Activated effector memory CD4-positive, alpha-beta T cell treated with Interleukin-2 at 50 U/mL for 16 hours (primary cell): ENCODE results near the gene SLC39A10.
"Not testable (repeated sequence)": the region's sequence is repeated elsewhere in the genome, so short reads cannot be mapped to it uniquely, and the experiment has no call there.

Experiments used
- DNase-seq: peaks from one replicate; pipeline ENCODE4 v3.0.0-alpha.2; 2020

SLC39A10 gene

DNA sequence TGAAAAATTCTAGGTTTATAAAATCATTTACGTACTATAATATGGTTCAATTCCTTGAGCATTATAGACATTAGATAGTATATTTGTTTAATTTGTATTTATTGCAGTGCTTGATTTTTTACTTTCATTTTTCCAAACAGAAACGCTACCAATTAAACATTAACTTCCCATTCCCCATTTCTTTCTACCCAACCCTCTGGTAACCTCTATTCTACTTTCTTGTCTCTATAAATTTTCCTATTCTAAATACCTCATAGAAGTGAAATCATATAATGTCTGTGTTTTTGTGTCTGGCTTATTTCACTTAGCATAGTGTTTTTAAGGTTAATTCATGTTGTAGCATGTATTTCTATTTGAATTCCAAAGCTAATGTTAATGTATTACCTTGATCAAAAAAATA, 11.6 kb upstream of the SLC39A10 start:
- DNase-seq, result no peak

GRCh38 chr2:195646424-195646823, 10.6 kb upstream of the SLC39A10 start:
- no peak for DNase-seq

DNA sequence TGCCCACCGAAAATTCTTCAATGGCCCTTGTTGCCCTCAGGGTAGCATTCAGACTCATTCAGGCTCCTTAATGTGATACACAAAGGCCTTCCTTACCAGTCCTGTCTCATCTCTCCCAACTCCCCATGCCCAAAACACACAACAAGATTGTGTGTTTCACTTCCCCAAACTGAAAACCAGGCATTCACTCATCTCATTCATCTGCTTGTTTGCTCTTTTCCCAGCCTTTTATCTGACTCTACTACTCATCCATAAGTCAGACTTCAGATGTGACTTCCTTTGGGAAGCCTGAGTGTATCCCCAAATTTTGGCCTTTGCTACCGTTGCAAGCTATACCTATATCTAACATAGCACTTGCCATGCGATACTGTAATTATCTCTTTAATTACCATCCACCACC, 9.7 kb upstream of the SLC39A10 start:
- DNase-seq, result no peak

DNA sequence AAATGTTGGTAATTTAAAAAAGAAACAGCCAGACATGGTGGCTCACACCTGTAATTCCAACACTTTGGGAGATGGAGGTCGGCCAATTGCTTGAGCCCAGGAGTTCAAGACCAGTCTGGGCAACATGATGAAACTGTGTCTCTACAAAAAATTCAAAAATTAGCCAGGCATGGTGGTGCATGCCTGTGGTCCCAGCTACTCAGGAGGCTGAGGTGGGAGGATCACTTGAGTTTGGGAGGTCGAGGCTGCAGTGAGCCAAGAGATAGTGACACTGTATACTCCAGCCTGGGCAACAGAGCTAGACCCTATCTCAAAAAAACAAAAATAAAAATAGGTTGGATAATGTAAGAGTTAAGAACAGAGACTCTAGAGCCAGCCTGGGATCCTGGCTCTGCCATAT, 8.7 kb upstream of the SLC39A10 start:
- not testable (repeated sequence) for DNase-seq

DNA sequence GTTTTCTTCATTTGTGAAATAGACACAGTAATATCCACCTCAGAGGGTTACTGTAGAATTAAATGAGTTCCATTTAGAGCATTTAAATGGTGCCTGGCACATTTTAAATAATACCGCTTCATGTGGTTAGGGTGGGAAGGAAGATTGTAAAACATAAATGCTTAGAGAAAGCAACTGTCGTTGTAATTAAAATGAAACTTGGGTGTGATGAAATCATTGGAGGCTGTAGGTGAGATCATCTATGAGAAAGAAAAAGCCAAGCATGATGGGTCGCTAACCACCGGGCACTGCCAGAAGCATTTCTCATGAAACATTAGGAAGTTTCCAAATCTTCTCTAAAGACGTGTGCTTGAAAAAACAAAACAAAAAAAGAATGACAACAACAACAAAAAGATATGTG, 8.2 kb upstream of the SLC39A10 start:
- DNase-seq, result no peak

GRCh38 chr2:195649629-195650190, 7.3 kb upstream of the SLC39A10 start:
- no peak for DNase-seq

GRCh38 chr2:195651046-195651445, 6.0 kb upstream of the SLC39A10 start:
- DNase-seq, result no peak

DNA sequence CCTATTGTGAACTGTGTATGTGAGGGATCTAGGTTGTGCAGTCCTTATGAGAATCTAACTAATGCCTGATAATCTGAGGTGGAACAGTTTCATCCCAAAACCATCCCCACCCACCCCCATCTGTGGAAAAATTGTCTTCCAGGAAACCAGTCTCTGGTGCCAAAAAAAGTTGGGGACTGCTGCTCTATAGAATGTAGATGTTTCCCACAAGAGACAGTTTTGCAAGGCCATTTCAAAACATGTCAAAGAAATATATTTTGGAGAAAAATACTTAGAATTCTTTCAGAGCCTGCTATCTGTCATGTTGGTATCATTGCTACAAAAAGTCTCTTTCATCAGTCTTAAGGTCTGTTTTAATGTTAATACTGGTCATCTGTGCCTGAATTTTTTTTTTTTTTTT, 4.1 kb upstream of the SLC39A10 start:
- DNase-seq, result no peak

GRCh38 chr2:195656161-195656858, 716 bp upstream of the SLC39A10 start:
- DNase-seq, result no peak

DNA sequence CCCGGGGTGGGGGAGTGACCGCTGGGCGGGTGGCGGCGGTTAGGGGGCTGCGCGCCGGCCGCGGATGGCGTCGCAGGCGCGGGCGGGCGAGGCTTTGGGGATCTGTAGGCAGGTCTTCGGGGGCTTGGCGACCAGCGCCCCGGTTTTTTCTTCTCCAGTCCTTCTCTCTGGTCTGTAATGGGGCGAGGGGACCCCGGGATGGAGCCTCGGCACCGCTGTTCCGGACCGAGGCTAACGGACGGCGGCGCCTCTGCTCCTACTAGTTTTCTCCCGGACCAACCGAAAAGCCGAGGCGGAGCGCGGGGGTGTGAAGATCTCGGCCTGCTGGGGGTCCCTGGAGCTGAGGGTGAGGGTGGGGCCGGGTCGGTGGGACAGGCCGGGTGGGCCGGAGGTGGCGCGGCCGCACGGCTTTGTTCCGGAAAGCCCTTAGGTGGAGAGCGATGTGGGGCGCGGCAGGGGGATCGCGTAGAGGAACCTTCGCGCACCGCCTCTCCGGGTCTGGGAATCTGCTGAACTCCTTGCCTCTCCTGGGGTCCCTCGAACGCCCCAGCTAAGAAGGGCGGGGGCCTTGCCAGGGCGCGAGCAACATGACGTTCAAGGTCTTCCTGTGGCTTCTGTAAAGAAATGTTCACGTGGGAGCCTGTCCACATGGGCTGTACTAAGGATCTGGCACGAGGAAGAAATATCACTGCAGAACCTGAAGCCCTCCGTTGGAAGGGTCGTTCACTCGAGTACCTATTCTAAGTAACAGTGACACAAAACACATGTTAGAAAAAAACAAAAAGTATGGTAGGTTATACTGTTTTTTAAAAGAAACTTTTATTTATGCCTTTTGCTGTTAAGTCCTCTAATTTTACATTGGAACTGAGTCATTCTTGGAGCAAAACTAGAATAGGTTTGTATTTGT, 861 bp downstream of the SLC39A10 start:
- peak; percentile 61 for DNase-seq

DNA sequence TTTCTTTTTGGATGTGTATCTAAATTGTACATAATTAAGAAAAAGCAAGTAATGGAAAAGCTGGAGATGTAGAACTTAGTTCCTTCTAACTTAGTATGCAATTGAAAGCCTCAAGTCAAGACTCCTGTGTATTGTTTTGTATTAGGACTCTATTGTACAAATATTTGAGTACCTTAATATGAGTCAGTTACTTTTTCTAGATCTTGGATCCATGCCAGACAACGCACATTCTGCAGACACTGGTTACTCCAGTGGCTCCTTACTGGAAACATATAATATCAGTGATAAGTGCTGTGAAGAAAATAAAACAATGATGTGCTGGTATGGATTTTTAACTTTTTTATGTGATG, 1.5 kb downstream of the SLC39A10 start:
- DNase-seq, result no peak

DNA sequence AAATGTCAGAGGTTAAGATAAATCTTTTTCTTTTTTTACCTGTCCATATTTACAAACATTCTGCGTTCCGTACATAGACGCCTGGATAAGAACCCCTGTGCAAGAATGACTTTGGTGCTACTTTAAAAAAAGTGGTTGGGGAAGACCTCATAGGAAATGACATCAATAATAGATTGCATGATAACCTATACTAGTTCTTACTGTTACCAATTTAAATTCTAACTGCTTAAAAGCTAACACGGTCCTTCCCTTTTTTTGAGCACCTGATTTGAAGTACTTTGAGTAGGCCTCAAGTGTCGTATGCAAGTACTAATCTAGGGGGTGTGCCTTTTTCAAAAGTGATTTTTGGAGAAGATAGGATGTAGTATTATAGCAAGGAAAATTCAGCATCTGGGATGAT, 2.1 kb downstream of the SLC39A10 start:
- DNase-seq, result no peak

GRCh38 chr2:195659982-195660890, 3.2 kb downstream of the SLC39A10 start:
- DNase-seq, result peak; percentile 51

- no peak for DNase-seq
Measured at GRCh38 chr2:195662138-195662537, 5.1 kb downstream of the SLC39A10 start.

- DNase-seq, result no peak
Measured at GRCh38 chr2:195663007-195663406, 6.0 kb downstream of the SLC39A10 start.

GRCh38 chr2:195664528-195664927, 7.5 kb downstream of the SLC39A10 start:
- no peak for DNase-seq

DNA sequence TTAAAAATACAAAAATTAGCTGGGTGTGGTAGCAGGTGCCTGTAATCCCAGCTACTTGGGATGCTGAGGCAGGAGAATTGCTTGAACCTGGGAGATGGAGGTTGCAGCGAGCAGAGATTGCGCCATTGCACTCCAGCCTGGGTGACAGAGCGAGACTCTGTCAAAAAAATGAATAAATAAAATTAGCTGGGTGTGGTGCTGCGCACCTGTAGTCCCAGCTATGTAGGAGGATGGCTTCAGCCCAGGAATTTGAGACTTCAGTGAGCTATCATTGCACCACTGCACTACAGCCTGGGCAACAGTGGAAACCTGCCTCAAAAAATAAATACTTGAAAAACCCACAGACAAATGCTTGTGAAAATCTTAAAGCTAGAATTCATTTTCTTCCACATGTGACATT, 8.1 kb downstream of the SLC39A10 start:
- not testable (repeated sequence) for DNase-seq

GRCh38 chr2:195666113-195666712, 9.2 kb downstream of the SLC39A10 start:
- DNase-seq, result no peak

DNA sequence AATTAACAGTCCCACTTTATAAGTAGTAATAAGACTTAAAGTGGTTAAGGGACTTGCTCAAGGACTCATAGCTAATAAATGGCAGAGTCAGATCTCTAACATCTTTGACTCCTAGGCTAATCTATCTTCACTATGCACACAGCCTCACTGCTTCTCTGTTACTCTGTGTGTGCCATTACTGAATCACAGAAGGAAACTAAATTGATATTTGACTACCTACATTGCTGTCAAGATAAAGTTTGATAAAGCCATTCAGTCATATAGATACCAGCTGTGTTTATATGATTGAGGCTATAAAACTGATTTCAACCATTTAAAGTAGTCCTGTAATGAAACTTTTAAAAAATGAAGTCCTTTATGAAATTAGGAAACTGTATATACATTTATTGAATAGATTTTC, 10.9 kb downstream of the SLC39A10 start:
- DNase-seq, result no peak

DNA sequence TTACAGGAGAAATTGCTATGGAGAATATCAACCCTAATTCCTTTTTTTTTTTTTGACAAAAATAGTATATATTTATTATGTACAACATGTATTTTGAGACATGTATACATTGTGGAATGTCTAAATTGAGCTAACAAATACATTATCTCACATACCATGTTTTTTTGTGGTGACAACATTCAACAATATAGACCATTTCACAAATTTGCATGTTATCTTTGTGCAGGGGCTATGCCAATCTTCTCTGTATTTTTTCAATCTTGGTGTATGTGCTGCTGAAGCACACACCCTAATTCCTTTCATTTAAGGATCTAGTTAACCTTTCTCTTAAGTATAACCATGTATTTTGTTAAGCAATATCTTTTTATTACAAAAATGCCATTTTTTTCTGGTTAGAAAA, 13.2 kb downstream of the SLC39A10 start:
- DNase-seq, result no peak

DNA sequence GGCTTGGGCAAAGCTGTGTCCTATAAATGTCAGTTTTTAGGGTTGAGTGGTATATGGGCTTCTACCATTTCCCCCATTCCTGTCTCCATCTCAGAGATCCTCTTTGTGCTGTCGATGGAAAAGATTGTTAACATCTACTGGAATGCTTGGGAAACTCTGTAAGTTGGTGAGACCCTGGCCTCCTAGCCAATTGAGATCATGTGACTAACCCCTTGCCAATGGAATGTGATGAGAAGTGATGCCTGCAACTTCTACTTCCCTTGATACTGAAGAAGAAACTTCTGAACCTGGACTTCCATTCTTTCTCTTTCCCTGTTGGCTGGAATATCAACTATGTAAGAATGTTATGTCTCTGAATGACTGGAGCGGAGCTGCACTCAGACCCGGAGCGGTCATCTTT, 14.5 kb downstream of the SLC39A10 start:
- DNase-seq, result no peak

DNA sequence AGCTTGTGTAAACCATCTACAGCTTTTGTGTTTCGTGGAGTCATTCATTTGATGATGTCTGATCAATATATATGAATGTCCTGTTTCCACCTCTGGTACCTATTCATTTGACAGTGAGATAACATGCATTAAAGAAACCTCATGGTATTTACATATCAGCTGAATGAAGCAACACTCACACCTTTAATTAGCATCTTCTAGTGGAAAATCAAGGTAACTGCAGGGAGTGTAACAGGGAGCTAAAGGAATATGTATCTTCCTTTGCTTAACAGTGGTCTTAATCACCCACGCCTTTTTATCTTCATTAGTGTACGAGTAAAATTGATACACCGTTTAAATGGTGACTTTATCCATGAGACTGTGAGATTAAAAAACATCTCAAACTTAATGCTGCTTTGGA, 15.6 kb downstream of the SLC39A10 start:
- DNase-seq, result no peak
